ENCODE data around the gene PLA2G1B.

The PLA2G1B gene

GRCh38 chr12:120327593-120327992 is at the start of gene PLA2G1B:
TSS of gene PLA2G1B (minus strand) at chr12:120327779. CDS start at chr12:120327753, 26 bp downstream.
- no peak for DNase-seq

- DNase-seq: no peak
Observed at GRCh38 chr12:120376934-120377572, 49.5 kb upstream of the PLA2G1B start.

- DNase-seq: no peak
Observed at GRCh38 chr12:120376416-120376815, 48.8 kb upstream of the PLA2G1B start.

DNA sequence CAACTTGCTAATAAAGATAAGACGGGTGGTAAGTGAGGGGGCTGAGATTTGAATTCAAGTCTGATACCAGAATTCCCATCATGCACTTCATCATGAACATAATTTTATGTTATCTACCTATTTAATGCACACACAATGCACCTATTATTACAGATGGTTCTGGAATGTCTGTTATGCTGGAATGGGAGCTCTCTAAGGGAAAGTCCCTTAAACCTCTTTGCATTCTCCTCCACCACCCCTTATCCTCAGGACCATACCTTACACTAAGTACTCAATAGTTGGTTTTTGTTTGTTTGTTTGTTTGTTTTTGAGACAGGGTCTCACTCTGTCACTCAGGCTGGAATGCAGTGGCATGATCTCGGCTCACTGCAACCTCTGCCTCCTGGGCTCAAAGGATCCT is 48.4 kb upstream of the PLA2G1B start:
- no peak for DNase-seq

DNA sequence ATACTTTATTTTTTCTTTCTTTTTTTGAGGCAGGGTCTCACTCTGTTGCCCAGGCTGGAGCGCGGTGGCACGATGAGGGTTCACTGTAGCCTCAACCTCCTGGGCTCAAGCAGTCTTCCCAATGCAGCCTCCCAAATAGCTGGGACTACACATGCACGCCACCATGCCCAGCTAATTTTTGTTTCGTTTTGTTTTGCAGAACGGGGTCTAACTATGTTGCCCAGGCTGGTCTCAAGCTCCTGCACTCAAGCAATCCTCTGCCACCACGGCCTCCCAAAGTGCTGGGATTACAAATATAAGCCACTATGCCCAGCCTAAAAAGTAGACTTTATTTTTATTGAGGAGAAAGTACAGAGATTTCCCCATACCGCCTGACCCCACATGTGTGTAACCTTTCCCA is 46.1 kb upstream of the PLA2G1B start:
- no peak for DNase-seq

- DNase-seq: no peak
Observed at GRCh38 chr12:120370343-120371243, 43.0 kb upstream of the PLA2G1B start.

DNA sequence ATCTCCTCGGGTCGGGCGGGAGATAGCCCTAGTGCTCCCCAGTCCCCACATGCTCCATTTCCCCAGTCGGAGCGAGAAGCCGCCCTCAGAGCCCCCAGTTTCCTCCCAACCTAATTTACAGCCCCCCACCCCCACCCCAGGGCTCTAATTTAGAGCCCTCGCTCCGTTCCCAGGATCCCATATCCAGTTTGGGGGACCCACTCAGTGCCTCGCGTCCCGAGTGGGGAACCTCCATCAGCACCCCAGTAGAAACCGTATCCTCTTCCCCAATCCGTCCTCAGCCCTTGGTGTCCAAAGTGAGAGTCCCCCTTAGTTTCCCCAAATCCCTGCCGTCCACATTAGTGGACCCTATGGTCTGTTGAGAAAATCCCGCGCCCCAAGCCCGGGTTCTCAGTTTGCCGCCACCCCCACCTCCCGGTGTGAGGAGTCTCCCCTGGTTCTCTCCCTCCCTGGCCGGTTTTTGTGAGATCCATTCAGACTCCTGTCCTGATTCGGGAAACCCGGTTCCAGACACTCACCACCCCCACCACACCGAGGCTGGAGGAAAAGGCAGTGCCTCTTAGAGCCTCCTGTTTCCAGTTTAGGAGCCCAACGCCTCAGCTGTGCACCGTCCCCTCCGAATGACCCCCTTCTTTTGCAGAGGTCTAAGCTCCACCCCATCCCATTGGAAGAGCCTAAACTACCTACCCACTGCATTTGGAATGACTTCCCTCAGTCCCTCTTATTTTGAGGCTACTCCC is 42.2 kb upstream of the PLA2G1B start:
- DNase-seq: no peak

DNA sequence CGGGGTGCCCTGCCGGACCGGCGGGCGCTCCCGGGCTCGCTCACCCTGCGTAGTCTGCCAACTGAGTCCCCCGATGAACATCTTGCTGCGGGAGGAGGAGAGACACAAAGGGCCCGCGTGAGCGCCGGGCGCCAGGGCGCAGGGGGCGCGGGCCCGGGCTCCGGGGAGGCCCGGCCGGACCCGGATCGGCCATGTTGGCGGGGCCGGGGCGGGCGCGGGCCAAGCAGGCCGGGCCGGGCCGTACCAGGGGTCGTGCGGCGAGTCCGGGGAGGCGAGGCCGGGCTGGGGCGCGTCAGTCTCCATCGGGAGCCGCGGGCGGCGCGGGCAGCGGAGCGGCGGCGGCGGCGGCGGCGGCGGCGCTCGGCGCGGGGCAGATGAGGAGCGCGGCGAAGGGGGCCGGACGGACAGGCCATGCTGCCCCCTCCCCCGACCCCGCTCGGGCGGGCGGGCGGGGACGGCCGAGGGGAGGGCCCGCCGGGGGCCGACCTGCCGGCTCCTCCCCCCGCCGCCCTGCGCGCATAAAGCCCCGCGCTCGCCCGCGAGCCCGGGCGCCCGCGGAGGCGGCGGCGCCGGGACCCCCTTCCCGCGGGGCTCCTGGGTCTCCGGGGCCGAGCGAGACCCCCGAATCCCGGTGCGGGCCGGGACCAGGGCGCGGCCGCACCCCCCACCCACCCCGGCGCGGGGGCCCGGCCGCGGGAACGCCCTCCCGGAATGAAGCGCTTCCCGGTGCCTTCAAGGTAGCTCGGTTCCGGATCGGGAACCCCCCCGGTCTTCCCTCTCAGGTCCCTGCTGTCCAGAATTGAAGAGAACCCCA is 41.4 kb upstream of the PLA2G1B start, which contains the start of gene MSI1:
Gene MSI1 (minus strand): TSS at position 376 of the 814 bp plus-strand sequence. CDS start 73 bp downstream, at position 303.
- no peak for DNase-seq

- DNase-seq: no peak
Observed at GRCh38 chr12:120367924-120368788, 40.6 kb upstream of the PLA2G1B start.

DNA sequence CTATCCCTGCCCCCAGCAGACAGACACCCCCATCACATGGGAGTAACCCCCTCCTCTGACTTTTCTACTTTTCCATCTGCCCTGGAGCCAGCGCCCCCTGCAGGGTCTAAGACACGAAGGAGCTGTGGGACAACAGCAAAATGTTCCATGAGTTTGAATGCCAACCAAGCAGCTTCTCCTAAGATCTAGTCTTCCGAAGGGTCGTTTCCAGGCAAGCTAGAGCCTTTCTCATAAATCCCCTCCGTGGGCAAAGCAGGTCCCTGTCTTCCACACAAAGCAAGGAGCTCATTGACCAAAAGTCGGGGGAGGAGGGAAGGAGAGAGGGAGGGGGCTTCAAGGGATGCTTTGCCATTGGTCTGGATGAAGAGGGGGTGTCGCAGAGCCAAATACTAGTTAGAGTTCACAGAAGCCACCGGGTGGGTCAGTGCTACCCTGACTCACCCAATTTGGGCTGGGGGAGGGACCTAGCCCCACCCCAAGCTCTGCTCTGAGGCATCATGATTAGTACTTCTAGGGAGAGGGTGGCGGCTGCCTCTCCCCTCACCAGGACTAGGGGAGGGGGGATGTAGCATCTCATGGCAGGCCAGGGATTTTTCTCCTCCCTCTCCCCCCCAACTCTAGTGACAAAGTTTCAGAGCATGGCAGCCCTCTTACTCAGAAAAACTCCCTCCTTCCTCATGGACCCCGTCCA is 39.8 kb upstream of the PLA2G1B start:
- DNase-seq: no peak

- no peak for DNase-seq
Observed at GRCh38 chr12:120366845-120367232, 39.3 kb upstream of the PLA2G1B start.

- DNase-seq: no peak
Observed at GRCh38 chr12:120366341-120366705, 38.7 kb upstream of the PLA2G1B start.

DNA sequence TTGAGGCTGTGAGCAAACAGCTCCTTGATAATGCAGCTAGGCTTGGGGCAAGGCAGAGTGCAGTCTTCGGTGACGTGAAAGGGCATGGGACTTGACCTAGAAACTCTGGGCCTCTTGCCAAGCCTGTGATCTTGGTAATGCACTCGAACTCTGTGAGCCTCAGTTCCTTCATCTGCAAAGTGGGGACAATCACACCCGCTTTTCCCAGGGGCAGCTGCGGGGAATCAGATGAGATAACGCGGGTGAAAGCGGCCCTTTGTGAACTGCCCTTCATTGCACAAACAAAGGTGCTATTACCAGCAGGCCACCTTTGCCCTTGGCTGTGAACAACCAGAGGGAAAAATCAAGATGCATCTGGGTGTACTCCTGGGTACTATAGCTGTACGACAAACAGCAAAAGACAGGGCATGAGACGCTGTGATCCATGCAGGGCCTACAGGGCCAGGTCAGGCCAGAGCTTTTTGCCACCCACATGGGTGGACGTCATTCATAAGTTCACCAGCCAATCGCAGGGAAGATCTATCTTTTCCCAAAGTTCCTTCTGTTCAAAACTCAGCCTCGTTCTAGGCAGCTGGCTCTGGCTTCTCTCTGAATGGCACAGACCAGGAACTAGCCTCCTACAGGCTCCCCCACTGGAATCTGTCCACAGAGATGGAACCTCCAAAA is 38.2 kb upstream of the PLA2G1B start:
- no peak for DNase-seq

DNA sequence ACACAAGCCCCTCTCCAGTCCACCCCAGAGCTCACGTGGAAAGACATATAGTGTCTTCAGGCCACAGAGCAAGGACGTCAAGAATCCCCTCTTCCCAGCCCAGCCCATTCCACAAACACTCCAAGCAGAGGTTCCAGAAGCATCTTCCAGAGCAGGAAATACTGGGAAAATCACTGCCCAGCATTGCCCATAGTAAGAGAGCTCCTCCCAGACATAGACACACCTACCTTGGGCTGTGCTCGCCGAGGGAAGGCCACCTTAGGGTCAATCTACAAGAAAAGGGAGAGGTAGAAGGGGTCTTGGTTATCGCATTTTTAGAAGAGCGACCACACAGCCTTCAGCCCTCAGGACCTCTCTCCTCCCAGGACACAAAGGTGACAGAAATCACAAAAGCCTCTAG is 36.9 kb upstream of the PLA2G1B start:
- no peak for DNase-seq

- no peak for DNase-seq
Observed at GRCh38 chr12:120363274-120363855, 35.8 kb upstream of the PLA2G1B start.

DNA sequence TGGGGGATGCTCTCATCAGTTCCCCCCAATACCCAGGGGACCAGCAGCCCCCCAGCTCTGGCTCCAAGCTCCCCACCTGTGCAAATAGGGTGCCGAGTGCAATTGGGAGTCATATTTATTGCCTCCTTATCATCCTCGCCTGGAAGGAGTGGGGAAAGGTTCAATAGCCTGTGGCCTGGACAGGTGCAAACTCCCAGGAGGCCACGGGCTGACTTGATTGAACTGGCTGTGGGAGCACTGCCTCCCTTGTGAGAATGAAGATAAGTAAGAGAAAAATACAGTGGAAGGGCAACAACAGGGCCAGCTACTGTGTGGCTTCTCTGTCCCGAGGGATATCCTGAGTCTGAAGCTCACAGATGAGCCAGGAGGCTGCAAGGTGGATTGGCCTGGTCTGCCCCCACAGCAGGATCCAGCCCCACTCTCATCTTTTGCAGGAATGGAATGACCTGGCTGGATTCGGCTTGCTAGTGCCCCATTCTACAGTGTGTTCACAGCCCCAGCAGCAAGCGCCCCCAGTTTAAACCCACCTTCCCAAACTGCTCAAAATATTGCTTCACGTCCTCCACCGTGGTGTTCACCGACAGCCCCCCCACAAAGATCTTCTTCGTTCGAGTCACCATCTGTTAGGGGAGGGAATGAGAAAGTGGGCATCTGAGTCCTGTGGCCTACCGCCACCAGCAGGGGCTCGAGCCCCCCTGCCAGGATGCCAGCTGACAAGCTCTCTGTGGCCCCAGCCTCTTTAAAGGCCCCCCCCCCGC is 35.1 kb upstream of the PLA2G1B start:
- DNase-seq: no peak

GRCh38 chr12:120361506-120362208 is 34.1 kb upstream of the PLA2G1B start:
- DNase-seq: peak; percentile 79

DNA sequence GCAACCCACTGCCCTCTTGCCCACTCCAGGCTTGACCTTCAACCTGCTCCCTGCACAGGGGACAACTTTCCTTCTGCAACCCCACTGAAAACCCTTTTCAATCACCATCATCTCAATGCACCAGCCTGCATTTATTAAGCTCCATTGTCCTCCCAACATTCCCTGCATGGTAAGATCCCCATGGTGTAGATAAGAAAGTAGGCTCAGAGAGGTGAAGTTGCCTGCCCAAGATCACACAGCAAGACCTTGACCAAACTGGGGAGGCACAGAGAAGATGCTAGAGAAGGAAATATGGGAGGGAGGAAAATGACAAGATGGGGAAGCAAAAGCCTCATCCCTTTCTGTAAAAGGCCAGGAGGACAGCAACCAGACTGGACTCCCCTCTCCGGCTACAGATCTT is 31.5 kb upstream of the PLA2G1B start:
- DNase-seq: no peak
